Renal cortical epithelial cell (primary cell): Measurements from ENCODE around the gene ATL1. TPM values are rescaled to one million over a fixed set of nuclear protein-coding genes. Genes with fewer than 3 reads are reported as not detected.
"Not testable (repeated sequence)": the region's sequence is repeated elsewhere in the genome, so short reads cannot be mapped to it uniquely, and the experiment has no call there.

Source experiments
- DNase-seq: peaks from one replicate; pipeline ENCODE4 v3.0.0-alpha.2; 2011; ENCODE audit warnings: low read depth
- total RNA-seq: library from RNA; depleted of rRNA; stranded (reverse); fragments of >200 nt; gene quantifications from 2 replicates; pipeline ENCODE4 v1.2.3, GENCODE V29; 2014

ATL1 gene
- total RNA-seq, 1 donor from 2014 or later = 3.7 TPM

- no peak for DNase-seq
Measured at GRCh38 chr14:50534416-50534815, 25.5 kb upstream of the ATL1 start.

GRCh38 chr14:50534997-50535396, 24.9 kb upstream of the ATL1 start:
- DNase-seq = no peak

- DNase-seq = not testable (repeated sequence)
Measured at GRCh38 chr14:50538034-50538433, 21.9 kb upstream of the ATL1 start.

GRCh38 chr14:50539051-50539450, 20.9 kb upstream of the ATL1 start:
- DNase-seq = no peak

- no peak for DNase-seq
Measured at GRCh38 chr14:50541159-50541567, 18.8 kb upstream of the ATL1 start.

GRCh38 chr14:50542941-50543418, 17.0 kb upstream of the ATL1 start:
- peak; percentile 71 for DNase-seq

GRCh38 chr14:50544911-50545310, 15.0 kb upstream of the ATL1 start:
- DNase-seq = no peak

- no peak for DNase-seq
Measured at GRCh38 chr14:50545618-50546017, 14.3 kb upstream of the ATL1 start.

- no peak for DNase-seq
Measured at GRCh38 chr14:50550294-50550693, 9.7 kb upstream of the ATL1 start.

GRCh38 chr14:50551877-50552276, 8.1 kb upstream of the ATL1 start:
- no peak for DNase-seq

- DNase-seq = not testable (repeated sequence)
Measured at GRCh38 chr14:50552796-50553195, 7.1 kb upstream of the ATL1 start.

- DNase-seq = peak; percentile 30
Measured at GRCh38 chr14:50560931-50561285, 963 bp downstream of the ATL1 start.

- no peak for DNase-seq
Measured at GRCh38 chr14:50562841-50563240, 2.9 kb downstream of the ATL1 start.

- no peak for DNase-seq
Measured at GRCh38 chr14:50569714-50570274, 9.8 kb downstream of the ATL1 start.

GRCh38 chr14:50573862-50574261, 13.9 kb downstream of the ATL1 start:
- no peak for DNase-seq

- no peak for DNase-seq
Measured at GRCh38 chr14:50575769-50576168, 15.8 kb downstream of the ATL1 start.

- DNase-seq = no peak
Measured at GRCh38 chr14:50577982-50578381, 18.0 kb downstream of the ATL1 start.

- DNase-seq = no peak
Measured at GRCh38 chr14:50578433-50578832, 18.5 kb downstream of the ATL1 start.

GRCh38 chr14:50590464-50590863, 30.5 kb downstream of the ATL1 start:
- DNase-seq = no peak

- no peak for DNase-seq
Measured at GRCh38 chr14:50594577-50595316, 34.8 kb downstream of the ATL1 start.

- DNase-seq = no peak
Measured at GRCh38 chr14:50598765-50599164, 38.8 kb downstream of the ATL1 start.

- DNase-seq = peak; percentile 62
Measured at GRCh38 chr14:50599700-50600444, 39.9 kb downstream of the ATL1 start.

- DNase-seq = no peak
Measured at GRCh38 chr14:50600849-50601248, 40.9 kb downstream of the ATL1 start.
